ENCODE results near the gene CCNB2. TPM values are rescaled to one million over a fixed set of nuclear protein-coding genes. Genes with fewer than 3 reads are reported as not detected.
"Not testable (repeated sequence)": the region's sequence is repeated elsewhere in the genome, so short reads cannot be mapped to it uniquely, and the experiment has no call there.

The CCNB2 gene
- total RNA-seq, 1 experiment from 2014 or later, result 129 TPM

DNA sequence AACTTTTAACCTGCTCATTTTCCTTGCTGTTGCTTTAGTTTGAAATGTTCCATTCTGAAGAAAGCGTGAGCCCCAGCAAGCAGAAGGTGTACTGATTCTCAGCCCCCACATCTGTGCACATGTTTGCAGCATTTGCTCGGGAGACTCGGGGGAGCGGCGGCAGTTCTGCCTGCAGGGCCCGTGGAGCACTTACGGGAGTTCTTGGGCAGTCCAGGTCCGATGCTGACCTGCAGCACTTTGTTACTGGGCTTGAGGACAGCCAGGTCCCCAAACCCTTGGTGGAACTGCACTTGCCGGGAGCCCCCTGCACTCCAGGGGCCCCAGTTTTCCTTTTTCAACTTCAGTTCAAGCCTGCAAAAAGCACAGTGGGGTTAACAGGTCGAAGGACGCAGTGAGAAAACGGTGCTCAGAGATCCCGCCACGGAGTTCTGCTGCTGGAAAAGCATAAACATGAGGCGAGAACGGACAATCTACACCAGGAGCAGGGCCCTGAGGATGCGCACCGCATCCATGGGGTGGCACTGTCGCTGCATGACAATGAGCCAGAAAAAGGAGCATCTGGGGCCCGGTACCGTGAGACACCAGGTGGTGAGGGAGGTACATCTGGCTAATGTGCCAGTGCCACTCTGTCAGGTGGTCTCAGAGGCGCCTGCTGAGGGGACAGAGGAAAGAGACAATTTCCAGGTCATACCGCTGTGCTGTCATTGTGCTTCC lies 56.1 kb downstream of the CCNB2 start:
- no peak overlapping the region for H3K27ac ChIP-seq (ENCODE audit: low read depth, low read length, poor library complexity, severe bottlenecking)
- no peak for TF ChIP-seq EZH2 (IDR thresholded peaks at IDR 0.05; ENCODE audit: borderline replicate concordance, low read depth, low read length, poor library complexity, severe bottlenecking)
- TF ChIP-seq, protein P1, sequence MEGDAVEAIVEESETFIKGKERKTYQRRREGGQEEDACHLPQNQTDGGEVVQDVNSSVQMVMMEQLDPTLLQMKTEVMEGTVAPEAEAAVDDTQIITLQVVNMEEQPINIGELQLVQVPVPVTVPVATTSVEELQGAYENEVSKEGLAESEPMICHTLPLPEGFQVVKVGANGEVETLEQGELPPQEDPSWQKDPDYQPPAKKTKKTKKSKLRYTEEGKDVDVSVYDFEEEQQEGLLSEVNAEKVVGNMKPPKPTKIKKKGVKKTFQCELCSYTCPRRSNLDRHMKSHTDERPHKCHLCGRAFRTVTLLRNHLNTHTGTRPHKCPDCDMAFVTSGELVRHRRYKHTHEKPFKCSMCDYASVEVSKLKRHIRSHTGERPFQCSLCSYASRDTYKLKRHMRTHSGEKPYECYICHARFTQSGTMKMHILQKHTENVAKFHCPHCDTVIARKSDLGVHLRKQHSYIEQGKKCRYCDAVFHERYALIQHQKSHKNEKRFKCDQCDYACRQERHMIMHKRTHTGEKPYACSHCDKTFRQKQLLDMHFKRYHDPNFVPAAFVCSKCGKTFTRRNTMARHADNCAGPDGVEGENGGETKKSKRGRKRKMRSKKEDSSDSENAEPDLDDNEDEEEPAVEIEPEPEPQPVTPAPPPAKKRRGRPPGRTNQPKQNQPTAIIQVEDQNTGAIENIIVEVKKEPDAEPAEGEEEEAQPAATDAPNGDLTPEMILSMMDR (conservative IDR thresholded peaks at IDR 0.05; ENCODE audit: low read depth, low read length), result peak; percentile 51
- H3K36me3 ChIP-seq (ENCODE audit: insufficient read depth, low read length, poor library complexity, severe bottlenecking), result no peaks in the 10 kb centered on the region
- intact Hi-C loops (cut with micrococcal nuclease; ENCODE audit: unreplicated experiment), result loop anchor here (2.0 kb wide), 1 partner anchor 332 kb away; no protein-coding TSS in a partner anchor
- H3K9me3 ChIP-seq (ENCODE audit: low read depth, low read length, poor library complexity, severe bottlenecking), result no peaks in the 10 kb centered on the region
- H3K27me3 ChIP-seq (replicated peaks; ENCODE audit: insufficient read depth, low read depth, low read length, poor library complexity), result no peaks in the 10 kb centered on the region
- H3K4me1 ChIP-seq (ENCODE audit: insufficient read depth, low read length, poor library complexity, severe bottlenecking), result no peaks in the 10 kb centered on the region
- DNase-seq (ENCODE audit: low spot score), result peak; percentile 24
- ChIA-PET CTCF (no interaction called here), POLR2A (ENCODE audit: low non-redundant PET) (interaction anchor here (0.5 kb wide), 1 partner anchor 933 kb away, joined by 3 read pairs; no protein-coding TSS in a partner anchor)
- H3K4me3 ChIP-seq (ENCODE audit: low read depth, low read length, poor library complexity, severe bottlenecking), result no peak overlapping the region
- no TSS peak for BruUV-seq (replicated peaks)

DNA sequence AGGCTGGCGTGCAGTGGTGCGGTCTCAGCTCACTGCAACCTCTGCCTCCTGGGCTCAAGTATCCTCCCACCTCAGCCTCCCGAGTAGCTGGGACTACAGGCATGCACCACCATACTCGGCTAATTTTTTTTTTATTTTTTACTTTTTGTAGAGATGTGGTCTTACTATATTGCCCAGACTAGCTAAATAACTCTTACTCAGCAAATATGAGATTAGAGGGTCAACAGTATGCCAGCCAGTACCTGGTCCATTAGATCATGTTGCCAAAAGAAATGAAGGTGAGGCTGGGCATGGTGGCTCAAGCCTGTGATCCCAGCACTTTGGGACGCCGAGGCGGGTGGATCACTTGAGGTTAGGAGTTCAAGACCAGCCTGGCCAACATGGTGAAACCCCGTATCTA lies 57.1 kb downstream of the CCNB2 start:
- intact Hi-C loops (cut with micrococcal nuclease; ENCODE audit: unreplicated experiment); H3K27ac ChIP-seq (ENCODE audit: low read depth, low read length, poor library complexity, severe bottlenecking); H3K36me3 ChIP-seq (ENCODE audit: insufficient read depth, low read length, poor library complexity, severe bottlenecking); DNase-seq (ENCODE audit: low spot score); BruUV-seq (replicated peaks); H3K27me3 ChIP-seq (replicated peaks; ENCODE audit: insufficient read depth, low read depth, low read length, poor library complexity); H3K4me3 ChIP-seq (ENCODE audit: low read depth, low read length, poor library complexity, severe bottlenecking); H3K9me3 ChIP-seq (ENCODE audit: low read depth, low read length, poor library complexity, severe bottlenecking); POLR2A ChIA-PET (ENCODE audit: low non-redundant PET); H3K4me1 ChIP-seq (ENCODE audit: insufficient read depth, low read length, poor library complexity, severe bottlenecking): not testable (repeated sequence)
- CTCF ChIA-PET, result interaction anchor here (0.5 kb wide), 1 partner anchor 146 kb away, joined by 5 read pairs; no protein-coding TSS in a partner anchor

DNA sequence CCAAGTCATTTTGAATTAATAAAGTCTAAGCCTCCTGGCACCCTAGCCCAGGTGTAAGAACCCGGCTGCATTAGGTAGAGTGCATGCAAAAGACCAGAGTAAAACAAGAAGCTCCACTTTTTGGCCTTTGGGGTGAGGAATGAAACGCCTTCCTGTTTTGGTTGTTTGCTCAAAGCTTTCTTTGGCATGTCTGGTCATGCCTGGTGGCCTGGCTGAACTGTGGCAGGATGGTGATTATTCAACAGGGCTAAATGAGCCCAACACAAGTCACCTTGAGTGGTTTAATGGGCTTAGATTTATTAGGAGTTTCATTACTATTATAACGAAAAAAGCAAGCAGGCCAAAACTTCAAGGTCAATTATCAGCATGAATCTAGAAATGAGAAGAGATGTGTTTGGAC lies 60.8 kb downstream of the CCNB2 start:
- BruUV-seq (replicated peaks), result no TSS peak
- CTCF ChIA-PET, result interaction anchor here (0.6 kb wide), 1 partner anchor 1279 kb away, joined by 3 read pairs; no protein-coding TSS in a partner anchor
- Histone ChIP-seq H3K27me3 (replicated peaks; ENCODE audit: insufficient read depth, low read depth, low read length, poor library complexity) (no peaks in the 10 kb centered on the region), H3K4me1 (ENCODE audit: insufficient read depth, low read length, poor library complexity, severe bottlenecking) (no peaks in the 10 kb centered on the region), H3K9me3 (ENCODE audit: low read depth, low read length, poor library complexity, severe bottlenecking) (no peaks in the 10 kb centered on the region), H3K27ac (ENCODE audit: low read depth, low read length, poor library complexity, severe bottlenecking) (no peak overlapping the region), H3K4me3 (ENCODE audit: low read depth, low read length, poor library complexity, severe bottlenecking) (no peak overlapping the region), H3K36me3 (ENCODE audit: insufficient read depth, low read length, poor library complexity, severe bottlenecking) (no peaks in the 10 kb centered on the region)
- intact Hi-C loops (cut with micrococcal nuclease; ENCODE audit: unreplicated experiment), result no loop called here
- no peak for TF ChIP-seq EZH2 (IDR thresholded peaks at IDR 0.05; ENCODE audit: borderline replicate concordance, low read depth, low read length, poor library complexity, severe bottlenecking)
- TF ChIP-seq, protein P1 (conservative IDR thresholded peaks at IDR 0.05; ENCODE audit: low read depth, low read length), result no peak
- POLR2A ChIA-PET (ENCODE audit: low non-redundant PET), result no interaction called here
- no peak for DNase-seq (ENCODE audit: low spot score)
